Measurements from ENCODE around the gene C16orf87.

The C16orf87 gene

DNA sequence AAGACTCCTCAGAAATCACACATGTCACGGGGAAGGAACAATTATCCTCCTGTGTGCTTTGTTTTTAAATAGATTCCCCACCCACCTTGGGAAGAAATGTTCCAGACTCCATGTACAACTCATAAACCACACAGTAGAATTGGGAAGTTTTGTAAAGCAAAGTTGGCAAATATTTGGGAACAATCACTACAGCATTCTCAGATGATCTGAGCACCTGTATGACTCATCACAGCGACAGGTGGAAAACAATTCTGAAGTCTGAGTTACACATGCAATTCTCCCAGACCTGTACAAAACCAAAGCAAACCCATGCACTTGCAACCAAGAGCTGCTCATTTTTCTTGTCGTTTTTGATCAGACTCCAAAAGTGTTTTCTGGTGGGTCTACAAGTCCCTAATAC is 68.4 kb downstream of the C16orf87 start:
- TF ChIP-seq, protein P1, sequence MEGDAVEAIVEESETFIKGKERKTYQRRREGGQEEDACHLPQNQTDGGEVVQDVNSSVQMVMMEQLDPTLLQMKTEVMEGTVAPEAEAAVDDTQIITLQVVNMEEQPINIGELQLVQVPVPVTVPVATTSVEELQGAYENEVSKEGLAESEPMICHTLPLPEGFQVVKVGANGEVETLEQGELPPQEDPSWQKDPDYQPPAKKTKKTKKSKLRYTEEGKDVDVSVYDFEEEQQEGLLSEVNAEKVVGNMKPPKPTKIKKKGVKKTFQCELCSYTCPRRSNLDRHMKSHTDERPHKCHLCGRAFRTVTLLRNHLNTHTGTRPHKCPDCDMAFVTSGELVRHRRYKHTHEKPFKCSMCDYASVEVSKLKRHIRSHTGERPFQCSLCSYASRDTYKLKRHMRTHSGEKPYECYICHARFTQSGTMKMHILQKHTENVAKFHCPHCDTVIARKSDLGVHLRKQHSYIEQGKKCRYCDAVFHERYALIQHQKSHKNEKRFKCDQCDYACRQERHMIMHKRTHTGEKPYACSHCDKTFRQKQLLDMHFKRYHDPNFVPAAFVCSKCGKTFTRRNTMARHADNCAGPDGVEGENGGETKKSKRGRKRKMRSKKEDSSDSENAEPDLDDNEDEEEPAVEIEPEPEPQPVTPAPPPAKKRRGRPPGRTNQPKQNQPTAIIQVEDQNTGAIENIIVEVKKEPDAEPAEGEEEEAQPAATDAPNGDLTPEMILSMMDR (IDR thresholded peaks at IDR 0.05; ENCODE audit: low read depth, low read length): no peak
- no peak overlapping the region for H3K4me3 ChIP-seq (replicated peaks in 1 of 2; ENCODE audit: low read depth in 2 of 2, low read length in 2 of 2)
- DNase-seq (ENCODE audit: low read depth in 2 of 2): no peak

GRCh38 chr16:46759309-46759708 is 71.7 kb downstream of the C16orf87 start:
- DNase-seq (ENCODE audit: low read depth in 2 of 2): no peak
- H3K4me3 ChIP-seq (replicated peaks in 1 of 2; ENCODE audit: low read depth in 2 of 2, low read length in 2 of 2): no peak overlapping the region
- TF ChIP-seq, protein P1 (IDR thresholded peaks at IDR 0.05; ENCODE audit: low read depth, low read length): no peak

GRCh38 chr16:46757339-46758050 is 73.5 kb downstream of the C16orf87 start:
- H3K4me3 ChIP-seq (replicated peaks in 1 of 2; ENCODE audit: low read depth in 2 of 2, low read length in 2 of 2): no peak overlapping the region
- peak in 1 of 2 donors; percentile 60 for DNase-seq (ENCODE audit: low read depth in 2 of 2)
- TF ChIP-seq, protein P1 (IDR thresholded peaks at IDR 0.05; ENCODE audit: low read depth, low read length): no peak

DNA sequence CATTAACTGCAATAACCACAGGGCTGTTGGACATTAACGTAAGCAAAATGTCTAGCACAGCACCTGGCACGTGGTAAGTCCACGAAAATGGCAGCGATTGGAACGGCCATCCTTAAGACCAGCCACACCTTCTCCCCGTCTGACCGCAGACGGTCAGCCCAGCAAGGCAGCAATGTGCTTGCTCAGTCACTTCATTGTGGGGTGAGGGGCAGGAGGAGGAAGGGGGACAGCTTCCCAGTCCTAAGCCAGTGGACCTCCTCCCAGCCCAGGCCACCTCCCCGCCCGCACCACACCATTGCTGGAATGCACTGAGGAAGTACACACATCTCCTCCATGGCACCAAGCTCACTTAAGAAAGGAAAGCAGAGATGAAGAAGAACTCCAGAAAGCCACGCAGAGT is 74.2 kb downstream of the C16orf87 start:
- TF ChIP-seq, protein P1 (IDR thresholded peaks at IDR 0.05; ENCODE audit: low read depth, low read length): no peak
- DNase-seq (ENCODE audit: low read depth in 2 of 2): peak in 1 of 2 donors; percentile 18
- no peak overlapping the region for H3K4me3 ChIP-seq (replicated peaks in 1 of 2; ENCODE audit: low read depth in 2 of 2, low read length in 2 of 2)

- no peak for DNase-seq (ENCODE audit: low read depth in 2 of 2)
- H3K4me3 ChIP-seq (replicated peaks in 1 of 2; ENCODE audit: low read depth in 2 of 2, low read length in 2 of 2): no peak overlapping the region
- TF ChIP-seq, protein P1 (IDR thresholded peaks at IDR 0.05; ENCODE audit: low read depth, low read length): no peak
Observed at GRCh38 chr16:46753015-46753414, 78.0 kb downstream of the C16orf87 start.

GRCh38 chr16:46751381-46751780 is 79.6 kb downstream of the C16orf87 start:
- H3K4me3 ChIP-seq (replicated peaks in 1 of 2; ENCODE audit: low read depth in 2 of 2, low read length in 2 of 2): no peak overlapping the region
- no peak for DNase-seq (ENCODE audit: low read depth in 2 of 2)
- TF ChIP-seq, protein P1 (IDR thresholded peaks at IDR 0.05; ENCODE audit: low read depth, low read length): no peak

All from cardiac fibroblast (primary cell).